Stomach smooth muscle (tissue), 2 donors: ENCODE results near the gene BCL2L13.
A peak's percentile ranks its signal among the peaks of the same experiment; 100 is the strongest.

Source experiments
- H3K27ac ChIP-seq: one replicate; pipeline ENCODE4 v1.7.0; 2013; ENCODE audit warnings: mild to moderate bottlenecking, low read length, inconsistent platforms
- H3K27me3 ChIP-seq, 2 donors: one replicate each; pipeline ENCODE4 v1.7.0; 2013; ENCODE audit warnings: low read length in 2 of 2; ENCODE audit not compliant: insufficient read depth in 2 of 2, control insufficient read depth in 1 of 2
- H3K36me3 ChIP-seq, 2 donors: one replicate each; pipeline ENCODE4 v1.7.0; 2013; ENCODE audit warnings: low read length in 2 of 2; ENCODE audit not compliant: control insufficient read depth in 2 of 2, insufficient read depth in 2 of 2
- H3K4me1 ChIP-seq: one replicate; pipeline ENCODE4 v1.7.0; 2013; ENCODE audit warnings: low read length; ENCODE audit not compliant: control insufficient read depth, insufficient read depth
- H3K4me3 ChIP-seq, 2 donors: one replicate each; pipeline ENCODE4 v1.7.0; 2013; ENCODE audit warnings: low read length in 2 of 2
- H3K9ac ChIP-seq, 2 donors: one replicate each; pipeline ENCODE4 v1.7.0; 2013; ENCODE audit warnings: low read length in 2 of 2, mild to moderate bottlenecking in 1 of 2
- H3K9me3 ChIP-seq, 2 donors: one replicate each; pipeline ENCODE4 v1.7.0; 2013; ENCODE audit warnings: low read length in 2 of 2; ENCODE audit not compliant: control insufficient read depth in 2 of 2
- donor health status: healthy.
- donor health status: Pancreatic carcinoma.

The BCL2L13 gene

DNA sequence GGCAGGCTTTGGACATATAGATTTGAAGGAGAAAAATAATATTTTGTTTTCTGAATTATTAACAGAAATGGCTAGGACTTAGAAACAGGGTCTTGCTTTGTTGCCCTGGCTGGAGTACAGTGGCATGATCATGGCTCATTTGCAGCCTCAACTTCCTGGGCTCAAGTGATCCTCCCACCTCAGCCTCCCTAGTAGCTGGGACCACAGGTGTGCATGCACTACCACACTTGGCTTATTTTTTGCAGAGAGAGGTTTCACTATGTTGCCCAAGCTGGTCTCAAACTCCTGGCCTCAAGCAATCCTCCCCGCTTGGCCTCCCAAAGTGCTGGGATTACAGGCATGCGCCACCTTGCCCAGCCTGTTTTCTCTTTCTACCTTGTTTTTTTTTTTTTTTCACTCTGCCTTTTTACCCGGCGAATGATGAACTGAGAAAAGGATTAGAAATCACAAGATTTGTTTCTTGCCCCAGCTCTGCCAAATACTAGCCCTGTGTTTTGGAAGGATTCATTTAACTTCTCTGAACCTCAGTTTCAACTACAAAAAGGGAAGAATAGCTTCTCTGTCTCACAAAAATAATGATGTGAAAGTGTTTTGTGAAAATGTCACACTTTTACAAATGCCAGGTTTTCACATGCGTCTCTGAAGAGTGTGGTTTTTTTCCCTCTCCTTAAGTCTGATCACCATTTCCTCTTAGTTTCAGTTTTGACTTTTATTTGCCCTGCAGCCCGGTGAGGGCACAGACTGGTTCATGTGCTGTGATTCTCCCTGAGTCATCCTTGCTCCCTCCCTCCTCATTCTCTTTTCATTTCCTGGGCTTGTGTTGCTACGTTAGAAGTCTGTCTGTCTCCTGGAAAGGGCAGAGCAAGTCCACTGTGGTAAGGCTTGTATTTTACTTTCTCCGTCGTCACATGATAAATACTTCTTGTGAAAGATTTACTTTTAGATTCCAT is 67.7 kb downstream of the BCL2L13 start:
- Histone ChIP-seq H3K4me1 (peaks cover 5% of the 10 kb centered on the region), H3K9ac (peak overlapping the region; percentile 67 to 71), H3K9me3 (no peaks in the 10 kb centered on the region), H3K4me3 (peak overlapping the region; percentile 67 to 68), H3K27ac (peak overlapping the region; percentile 18), H3K36me3 (peaks cover 3 to 4% of the 10 kb centered on the region in 2 donors), H3K27me3 (no peaks in the 10 kb centered on the region)

DNA sequence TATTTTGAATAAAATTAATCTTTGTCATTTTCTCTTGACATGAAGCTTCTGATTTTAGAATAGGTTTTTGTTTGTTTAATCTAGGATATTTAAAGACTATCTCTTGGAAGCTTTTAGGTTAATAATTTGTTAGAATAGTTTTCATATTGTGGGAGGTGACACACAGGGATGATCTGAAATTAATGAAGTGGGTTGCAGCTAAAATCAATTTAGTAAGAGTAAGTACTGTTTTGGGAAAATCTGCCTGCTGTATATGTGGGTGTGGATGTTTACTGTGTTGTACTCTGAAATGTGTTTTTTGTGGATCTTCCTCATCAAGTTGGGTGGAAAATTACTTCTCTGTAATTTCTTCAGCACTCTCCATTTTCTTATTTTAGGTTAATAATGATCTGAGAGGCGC is 68.4 kb downstream of the BCL2L13 start:
- Histone ChIP-seq H3K27me3 (no peaks in the 10 kb centered on the region), H3K4me3 (peak overlapping the region; percentile 67 to 68), H3K36me3 (peaks cover 3 to 4% of the 10 kb centered on the region in 2 donors), H3K27ac (no peak overlapping the region), H3K9ac (peak overlapping the region in 1 of 2 donors; percentile 67), H3K4me1 (peaks cover 5% of the 10 kb centered on the region), H3K9me3 (no peaks in the 10 kb centered on the region)

DNA sequence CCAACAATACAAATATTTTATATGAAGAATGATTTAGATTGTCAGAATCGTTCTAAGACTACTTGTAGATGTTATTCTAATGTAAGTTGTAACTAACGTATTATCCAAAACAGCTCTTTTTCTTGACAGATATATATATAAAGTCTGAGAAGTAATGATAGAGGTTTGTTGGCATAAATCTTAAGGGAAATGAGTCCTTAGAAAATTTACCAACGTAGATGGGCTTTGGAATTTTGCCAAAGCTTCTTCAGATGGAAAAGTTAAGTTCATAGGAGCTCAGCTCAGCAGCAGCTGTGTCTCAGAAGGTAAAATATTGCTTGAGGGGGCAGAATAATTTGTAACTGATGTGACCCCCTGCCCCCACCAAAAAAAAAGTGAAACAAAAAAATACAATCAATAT is 69.0 kb downstream of the BCL2L13 start:
- Histone ChIP-seq H3K4me1 (peaks cover 5% of the 10 kb centered on the region), H3K27me3 (no peaks in the 10 kb centered on the region), H3K9ac (peak overlapping the region in 1 of 2 donors; percentile 67), H3K4me3 (peak overlapping the region; percentile 67 to 68), H3K9me3 (no peaks in the 10 kb centered on the region), H3K27ac (no peak overlapping the region), H3K36me3 (peaks cover 3 to 4% of the 10 kb centered on the region in 2 donors)

DNA sequence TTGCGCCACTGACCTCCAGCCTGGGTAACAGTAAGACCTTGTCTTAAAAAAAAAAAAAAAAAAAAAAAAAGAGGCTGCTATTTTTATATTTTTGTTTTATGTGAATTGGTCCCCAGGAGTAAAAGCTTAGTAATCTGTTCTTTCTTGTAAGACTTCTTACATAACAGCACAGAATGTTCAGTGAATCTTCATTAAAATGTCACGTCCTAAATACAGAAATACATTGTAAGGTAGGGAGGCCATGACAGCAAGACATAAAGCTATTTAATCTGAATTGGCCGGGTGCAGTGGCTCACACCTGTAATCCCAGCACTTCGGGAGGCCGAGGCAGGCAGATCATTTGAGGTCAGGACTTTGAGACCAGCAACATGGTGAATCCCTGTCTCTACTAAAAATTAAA is 71.5 kb downstream of the BCL2L13 start:
- no peaks in the 10 kb centered on the region for H3K9me3 ChIP-seq
- no peak overlapping the region for H3K9ac ChIP-seq
- peaks cover 0 to 3% of the 10 kb centered on the region in 2 donors for H3K36me3 ChIP-seq
- peaks cover 5% of the 10 kb centered on the region for H3K4me1 ChIP-seq
- no peak overlapping the region for H3K4me3 ChIP-seq
- no peaks in the 10 kb centered on the region for H3K27me3 ChIP-seq
- H3K27ac ChIP-seq = no peak overlapping the region

DNA sequence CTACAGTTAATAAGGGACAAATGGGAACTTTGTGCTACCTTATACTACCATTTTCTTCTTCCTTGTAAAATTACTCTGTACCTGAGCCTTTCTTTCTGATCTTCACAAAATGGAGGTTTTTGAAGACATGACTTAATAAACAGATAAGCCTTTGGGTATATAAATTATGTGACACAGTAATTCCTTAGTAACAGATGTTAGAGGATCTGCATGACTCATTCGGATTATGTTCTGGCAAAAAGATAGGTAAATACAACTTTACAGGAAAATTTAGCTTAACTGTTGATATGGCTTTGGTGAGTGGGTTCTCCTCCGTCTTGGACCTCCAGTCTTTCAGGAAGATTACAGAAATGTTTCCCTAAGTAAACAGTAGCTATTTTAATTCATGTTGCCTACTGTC is 73.9 kb downstream of the BCL2L13 start:
- Histone ChIP-seq H3K36me3 (no peaks in the 10 kb centered on the region), H3K27ac (no peak overlapping the region), H3K9ac (no peak overlapping the region), H3K27me3 (no peaks in the 10 kb centered on the region), H3K9me3 (no peaks in the 10 kb centered on the region), H3K4me3 (no peak overlapping the region), H3K4me1 (no peaks in the 10 kb centered on the region)

DNA sequence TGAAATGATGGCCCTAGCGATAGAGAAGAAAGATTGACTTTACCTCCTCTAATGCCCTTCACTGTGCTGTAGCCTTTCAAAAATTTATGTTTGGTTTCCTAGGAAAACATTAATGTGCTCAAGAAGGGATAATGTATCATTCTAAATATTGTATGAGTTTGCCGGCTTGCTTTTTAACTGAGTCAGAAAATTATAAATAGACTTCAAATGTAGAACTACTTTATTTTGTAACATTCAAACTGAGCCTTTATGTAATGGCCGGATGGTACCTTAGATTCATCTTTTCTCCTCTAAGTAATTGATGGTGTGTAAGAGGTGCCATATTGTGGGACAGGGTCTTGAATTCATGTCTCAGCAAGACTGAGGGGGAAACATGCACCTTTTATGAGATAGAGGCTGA is 78.0 kb downstream of the BCL2L13 start:
- no peak overlapping the region for H3K9ac ChIP-seq
- no peaks in the 10 kb centered on the region for H3K9me3 ChIP-seq
- H3K4me3 ChIP-seq = no peak overlapping the region
- H3K36me3 ChIP-seq = no peaks in the 10 kb centered on the region
- H3K4me1 ChIP-seq = no peaks in the 10 kb centered on the region
- H3K27ac ChIP-seq = no peak overlapping the region
- H3K27me3 ChIP-seq = no peaks in the 10 kb centered on the region

DNA sequence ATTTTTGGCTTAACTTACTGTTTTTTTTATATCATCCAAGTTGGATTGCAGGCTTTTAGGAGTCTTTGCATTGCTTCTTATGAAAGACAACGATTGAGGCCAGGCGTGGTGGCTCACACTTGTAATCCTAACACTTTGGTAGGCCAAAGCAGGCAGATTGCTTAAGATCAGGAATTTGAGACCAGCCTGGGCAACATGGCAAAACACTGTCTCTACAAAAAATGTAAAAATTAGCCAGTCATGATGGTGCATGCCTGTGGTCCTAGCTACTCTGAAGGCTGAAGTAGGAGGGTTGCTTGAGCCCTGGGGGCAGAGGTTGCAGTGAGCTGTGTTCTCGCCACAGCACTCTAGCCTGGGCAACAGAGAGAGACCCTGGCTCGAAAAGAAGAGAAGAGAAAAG is 79.2 kb downstream of the BCL2L13 start:
- Histone ChIP-seq H3K27ac (no peak overlapping the region), H3K9ac (no peak overlapping the region), H3K9me3 (no peaks in the 10 kb centered on the region), H3K27me3 (no peaks in the 10 kb centered on the region), H3K4me1 (no peaks in the 10 kb centered on the region), H3K4me3 (no peak overlapping the region), H3K36me3 (no peaks in the 10 kb centered on the region)

DNA sequence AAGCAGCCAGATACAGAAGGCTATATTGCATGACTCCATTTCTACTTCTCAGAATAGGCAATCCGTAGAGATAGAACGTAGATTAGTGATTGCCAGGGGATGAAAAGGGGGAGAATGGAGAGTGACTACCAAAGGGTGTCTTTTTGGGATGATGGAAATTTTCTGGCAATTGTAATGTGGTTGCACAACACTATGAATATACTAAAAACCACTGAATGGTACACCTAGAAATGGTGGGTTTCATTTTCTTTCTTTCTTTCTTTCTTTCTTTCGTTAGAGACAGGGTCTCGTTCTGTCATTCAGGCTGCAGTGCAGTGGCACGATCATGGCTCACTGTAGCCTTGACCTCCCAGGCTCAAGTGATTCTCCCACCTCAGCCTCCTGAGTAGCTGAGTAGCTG is 81.4 kb downstream of the BCL2L13 start:
- Histone ChIP-seq H3K9me3 (no peaks in the 10 kb centered on the region), H3K27ac (no peak overlapping the region), H3K4me3 (no peak overlapping the region), H3K27me3 (no peaks in the 10 kb centered on the region), H3K4me1 (peaks cover 2% of the 10 kb centered on the region), H3K36me3 (no peaks in the 10 kb centered on the region), H3K9ac (no peak overlapping the region)

DNA sequence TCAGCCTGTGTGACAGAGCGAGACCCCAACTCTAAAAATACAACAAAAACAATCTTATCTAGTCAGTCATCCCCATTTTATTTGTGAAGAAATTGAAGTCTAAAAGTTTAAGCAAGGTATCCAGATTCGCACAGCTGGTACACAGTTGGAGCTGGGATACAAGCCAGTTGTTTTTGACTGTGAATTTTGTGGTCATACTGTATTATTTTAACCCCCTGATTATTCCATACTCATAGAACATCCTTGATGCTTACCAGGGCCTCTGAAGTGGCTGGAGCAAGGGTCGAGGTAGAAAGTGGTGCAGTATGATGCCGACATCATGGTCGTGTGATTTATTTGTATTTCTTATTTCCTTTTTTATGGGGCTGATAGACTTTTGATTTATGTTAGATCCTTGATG is 85.7 kb downstream of the BCL2L13 start:
- Histone ChIP-seq H3K36me3 (peaks cover 0 to 11% of the 10 kb centered on the region in 2 donors), H3K27me3 (no peaks in the 10 kb centered on the region), H3K4me1 (peaks cover 22% of the 10 kb centered on the region), H3K27ac (peak overlapping the region; percentile 71), H3K9ac (no peak overlapping the region), H3K9me3 (no peaks in the 10 kb centered on the region), H3K4me3 (no peak overlapping the region)

DNA sequence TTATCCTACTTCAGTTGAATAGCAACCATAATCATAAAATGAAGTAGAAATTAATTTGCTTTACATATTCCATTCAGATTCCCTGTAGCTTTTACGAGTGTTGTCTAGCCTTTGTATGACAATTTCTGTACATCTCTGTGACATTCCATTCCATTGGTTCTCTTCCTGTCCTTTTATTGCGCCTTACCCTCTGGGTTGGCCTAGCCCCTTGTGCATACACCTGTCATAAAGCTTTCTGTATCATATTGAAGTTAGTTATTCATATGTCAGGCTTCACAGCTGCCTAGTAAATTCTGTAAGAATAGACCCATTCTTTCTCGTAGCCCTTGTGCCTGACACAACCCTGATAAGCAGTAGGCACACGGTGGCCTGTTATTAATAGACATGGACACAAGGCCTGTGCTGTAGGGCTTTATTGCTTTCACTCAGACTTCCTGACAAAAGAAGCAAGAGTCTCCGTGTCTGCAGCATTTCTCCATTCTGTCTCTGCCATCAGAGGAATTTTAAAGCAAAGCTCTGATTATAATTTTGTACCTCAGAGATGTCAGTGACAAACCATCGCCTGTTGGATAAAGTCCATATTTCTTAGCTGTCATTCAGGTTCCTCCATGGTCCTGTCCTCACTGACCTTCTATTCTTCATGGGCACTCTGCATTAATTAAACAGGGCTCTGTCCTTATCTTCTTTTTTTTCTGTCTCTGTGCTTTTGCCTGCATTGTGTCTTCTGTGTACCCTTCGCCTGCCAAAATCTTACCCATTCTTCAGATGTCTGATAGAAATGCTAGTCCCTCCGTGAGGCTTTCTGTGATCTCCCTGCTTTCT is 86.3 kb downstream of the BCL2L13 start:
- Histone ChIP-seq H3K9me3 (no peaks in the 10 kb centered on the region), H3K4me3 (no peak overlapping the region), H3K4me1 (peaks cover 22% of the 10 kb centered on the region), H3K36me3 (peaks cover 6 to 16% of the 10 kb centered on the region in 2 donors), H3K27ac (peak overlapping the region; percentile 71), H3K9ac (no peak overlapping the region), H3K27me3 (no peaks in the 10 kb centered on the region)
